ENCODE results near the gene EOGT.

EOGT gene

GRCh38 chr3:69013253-69014021 lies at the start of gene EOGT:
TSS of gene EOGT (minus strand) at chr3:69013684. CDS start at chr3:69009846, 3,838 bp downstream.
- DNase-seq (ENCODE audit: low read depth in 1 of 2, low spot score in 1 of 2), result peak; percentile 65 to 68

DNA sequence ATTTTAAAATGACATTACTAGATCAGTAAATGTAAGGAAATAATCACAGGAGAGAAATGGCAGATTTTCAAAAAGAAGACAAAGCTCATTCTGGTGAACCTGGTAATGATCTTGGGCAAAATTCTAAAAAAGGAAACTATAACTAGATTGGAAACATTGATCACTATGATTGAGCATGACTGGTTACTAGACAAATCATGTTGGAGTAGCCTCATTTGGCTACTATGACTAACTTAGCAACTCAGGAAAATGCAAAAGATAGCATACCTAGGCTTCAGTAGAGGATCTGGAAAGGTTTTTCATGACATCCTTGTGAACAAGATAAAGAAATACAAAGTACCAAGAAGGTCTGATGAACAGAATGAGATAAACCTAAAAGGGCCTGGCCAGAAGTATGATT lies 46.2 kb upstream of the EOGT start:
- no peak for DNase-seq (ENCODE audit: low read depth in 1 of 2, low spot score in 1 of 2)

GRCh38 chr3:69058947-69059224 lies 45.4 kb upstream of the EOGT start:
- DNase-seq (ENCODE audit: low read depth in 1 of 2, low spot score in 1 of 2), result no peak

DNA sequence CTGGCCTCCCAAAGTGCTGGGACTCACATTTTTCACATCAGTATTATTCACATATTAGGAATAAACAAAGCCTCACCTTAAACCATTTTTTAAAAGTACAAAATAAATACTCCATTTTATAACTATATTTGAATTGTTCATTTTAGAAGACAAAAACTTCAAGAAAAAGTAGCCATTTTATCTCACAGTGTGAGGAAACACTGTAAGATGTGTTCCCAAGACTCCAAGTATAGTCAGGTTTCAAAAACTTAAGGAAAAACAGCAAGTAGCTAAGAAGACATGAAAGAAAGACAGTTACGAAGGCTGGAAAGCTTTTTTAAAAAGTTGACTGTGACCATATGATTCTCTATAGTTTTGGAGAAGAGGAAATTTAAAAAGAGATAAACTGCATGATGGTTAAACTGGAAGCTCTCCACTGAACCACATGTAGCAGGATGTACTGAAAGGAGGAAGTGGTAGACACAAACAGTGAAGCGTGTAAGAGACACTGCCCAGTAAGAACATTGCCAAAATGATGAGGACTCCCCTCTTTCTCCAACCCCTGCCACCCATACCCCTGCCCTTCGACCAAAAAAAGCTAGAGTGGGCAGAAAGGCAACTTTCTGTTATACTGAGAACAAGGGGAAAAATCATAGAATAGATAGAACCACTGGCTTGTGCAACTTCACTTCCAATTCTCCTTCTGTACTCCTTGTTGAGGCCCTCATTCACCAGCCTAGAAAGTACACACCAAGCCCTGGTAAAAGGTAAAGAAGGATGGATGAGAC lies 44.9 kb upstream of the EOGT start:
- no peak for DNase-seq (ENCODE audit: low read depth in 1 of 2, low spot score in 1 of 2)

DNA sequence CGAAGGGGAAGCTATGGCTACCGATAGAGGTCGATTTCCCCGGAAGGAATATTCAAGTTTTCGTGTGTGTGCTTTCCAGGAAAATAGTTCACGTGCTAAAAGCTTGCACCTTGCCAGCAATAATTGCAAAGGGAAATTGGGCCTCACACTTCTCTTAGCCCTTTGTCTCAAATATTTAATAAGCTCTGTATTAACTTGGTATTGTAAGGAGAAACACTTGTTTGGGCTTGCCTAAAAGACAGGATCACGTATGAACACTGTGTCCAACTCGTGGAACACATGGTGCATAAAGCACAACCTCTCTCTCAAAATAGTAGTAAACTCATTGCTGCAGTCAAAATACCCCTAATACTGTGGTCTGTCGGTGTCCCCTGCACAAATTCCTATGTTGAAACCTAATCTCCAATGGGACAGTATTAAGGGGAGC lies 39.0 kb upstream of the EOGT start:
- no peak for DNase-seq (ENCODE audit: low read depth in 1 of 2, low spot score in 1 of 2)

- peak; percentile 93 to 95 for DNase-seq (ENCODE audit: low read depth in 1 of 2, low spot score in 1 of 2)
These were observed 38.4 kb upstream of the EOGT start, which contains the start of gene TMF1 for GRCh38 chr3:69051756-69052471. TSS of gene TMF1 (minus strand) at chr3:69052333. CDS start at chr3:69052086, 247 bp downstream.

GRCh38 chr3:69048990-69049389 lies 35.5 kb upstream of the EOGT start:
- no peak for DNase-seq (ENCODE audit: low read depth in 1 of 2, low spot score in 1 of 2)

DNA sequence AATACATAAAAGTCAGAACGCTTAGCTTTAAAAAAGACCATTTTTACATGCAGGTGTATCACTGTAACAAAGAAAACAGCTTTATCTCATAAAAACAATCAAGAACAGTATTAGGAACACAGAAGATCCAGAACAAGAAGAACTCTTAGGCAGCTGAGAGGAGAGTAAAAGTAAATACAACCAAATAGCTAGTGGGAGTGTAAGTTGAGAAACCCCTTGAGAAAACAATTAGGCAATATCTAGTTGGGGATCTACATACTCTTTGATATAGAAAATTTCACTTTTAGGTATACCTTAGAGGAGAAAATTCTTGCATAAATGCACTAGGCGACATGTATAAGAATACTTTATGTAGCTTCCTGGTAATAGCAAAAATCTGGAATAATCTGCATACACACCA lies 31.1 kb upstream of the EOGT start:
- DNase-seq (ENCODE audit: low read depth in 1 of 2, low spot score in 1 of 2), result no peak

- no peak for DNase-seq (ENCODE audit: low read depth in 1 of 2, low spot score in 1 of 2)
These were observed 20.0 kb upstream of the EOGT start for GRCh38 chr3:69033470-69033869.

DNA sequence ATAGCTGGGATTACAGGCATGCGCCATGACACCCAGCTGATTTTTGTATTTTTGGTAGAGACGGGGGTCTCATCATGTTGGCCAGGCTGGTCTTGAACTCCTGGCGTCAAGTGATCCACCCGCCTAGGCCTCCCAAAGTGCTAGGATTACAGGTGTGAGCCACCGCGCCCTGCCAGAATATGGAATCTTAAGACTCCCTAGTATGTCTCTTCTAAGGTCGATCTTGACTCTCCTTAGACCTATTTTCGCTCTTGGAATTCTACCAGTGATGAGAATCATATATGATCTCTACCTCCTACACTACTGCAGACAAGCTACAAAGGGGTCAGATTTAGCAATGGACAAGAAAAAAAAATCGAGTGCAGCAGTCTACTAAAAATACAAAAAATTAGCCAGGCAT lies 19.3 kb upstream of the EOGT start:
- no peak for DNase-seq (ENCODE audit: low read depth in 1 of 2, low spot score in 1 of 2)

- DNase-seq (ENCODE audit: low read depth in 1 of 2, low spot score in 1 of 2), result no peak
These were observed 18.7 kb upstream of the EOGT start for GRCh38 chr3:69032142-69032541.

GRCh38 chr3:69031635-69032034 lies 18.2 kb upstream of the EOGT start:
- no peak for DNase-seq (ENCODE audit: low read depth in 1 of 2, low spot score in 1 of 2)

DNA sequence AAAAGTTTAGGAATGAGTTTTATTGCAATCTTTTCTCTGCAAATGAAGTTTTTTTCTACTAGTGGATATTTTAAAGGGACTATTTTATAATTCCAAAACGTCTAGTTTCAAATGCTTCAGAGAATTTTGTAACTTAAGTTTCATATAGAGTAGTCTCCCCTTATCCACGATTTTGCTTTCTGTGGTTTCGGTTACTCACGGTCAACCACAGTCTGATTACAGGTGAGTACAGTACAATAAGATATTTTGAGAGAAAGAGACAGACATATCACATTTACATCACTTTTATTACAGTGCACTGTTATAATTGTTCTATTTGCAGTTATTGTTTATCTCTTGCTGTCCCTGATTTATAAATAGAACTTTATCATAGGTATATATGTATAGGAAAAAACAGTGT lies 7.4 kb upstream of the EOGT start:
- no peak for DNase-seq (ENCODE audit: low read depth in 1 of 2, low spot score in 1 of 2)

DNA sequence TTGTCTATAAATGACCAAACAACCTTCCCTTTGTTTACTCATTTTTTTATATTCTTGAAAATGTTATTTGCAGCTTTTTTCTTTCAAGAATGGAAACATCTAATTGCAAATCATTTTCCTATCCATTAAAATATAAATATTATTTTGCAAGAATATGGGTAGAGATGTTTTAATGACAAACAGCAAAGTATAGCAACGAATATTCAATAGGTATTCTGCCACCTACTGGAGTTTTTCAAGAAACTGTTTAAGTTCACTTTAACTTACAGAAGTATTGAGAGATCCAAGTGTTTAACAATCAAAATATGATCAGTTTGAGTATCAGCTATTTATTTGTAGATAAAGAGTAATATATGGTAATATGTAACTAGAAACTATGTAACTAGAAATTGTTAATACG lies 6.9 kb upstream of the EOGT start:
- DNase-seq (ENCODE audit: low read depth in 1 of 2, low spot score in 1 of 2), result no peak

- DNase-seq (ENCODE audit: low read depth in 1 of 2, low spot score in 1 of 2), result no peak
These were observed 3.4 kb upstream of the EOGT start for GRCh38 chr3:69016901-69017300.

DNA sequence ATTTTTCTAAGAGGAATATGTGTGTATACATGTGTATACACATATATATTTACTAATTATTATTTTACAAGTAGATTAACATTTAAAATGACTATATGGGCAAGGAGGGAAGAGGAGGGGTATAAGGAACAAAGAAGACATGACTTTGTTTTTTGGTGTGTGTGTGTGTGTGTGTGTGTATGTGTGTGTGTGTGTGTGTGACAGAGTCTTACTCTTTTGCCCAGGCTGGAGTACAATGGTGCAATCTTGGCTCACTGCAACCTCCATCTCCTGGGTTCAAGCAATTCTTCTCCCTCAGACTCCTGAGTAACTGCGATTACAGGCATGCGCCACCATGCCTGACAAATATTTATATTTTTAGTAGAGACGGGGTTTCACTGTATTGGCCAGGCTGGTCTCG lies 2.6 kb upstream of the EOGT start:
- DNase-seq (ENCODE audit: low read depth in 1 of 2, low spot score in 1 of 2), result no peak

DNA sequence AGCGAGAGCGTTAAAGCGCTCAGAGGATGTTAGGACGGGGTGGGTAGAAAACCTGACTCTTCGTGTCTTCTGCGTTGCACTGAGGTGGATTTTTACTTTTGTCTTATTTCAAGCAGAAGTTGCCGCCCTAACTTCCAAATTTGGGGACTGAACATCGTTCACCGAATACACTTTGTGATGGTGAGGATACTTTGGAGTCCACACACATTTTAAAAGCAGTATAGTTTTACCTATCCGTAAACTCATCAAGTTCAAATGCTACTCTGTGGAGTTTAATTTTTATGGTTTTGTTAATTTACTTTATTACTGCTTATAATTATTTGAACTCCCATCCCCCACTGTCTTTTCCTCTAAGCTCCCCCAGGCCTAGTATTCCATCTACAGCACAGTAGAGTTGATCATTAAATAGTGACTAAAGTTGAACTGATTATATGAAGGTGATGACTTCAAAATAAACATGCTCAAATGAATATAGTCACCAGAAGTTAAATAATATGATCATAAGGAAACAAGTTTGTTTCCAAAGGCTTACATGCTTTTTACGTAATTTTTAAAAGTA lies 617 bp upstream of the EOGT start:
- no peak for DNase-seq (ENCODE audit: low read depth in 1 of 2, low spot score in 1 of 2)

GRCh38 chr3:69012800-69013252 lies 658 bp downstream of the EOGT start:
- DNase-seq (ENCODE audit: low read depth in 1 of 2, low spot score in 1 of 2), result no peak

DNA sequence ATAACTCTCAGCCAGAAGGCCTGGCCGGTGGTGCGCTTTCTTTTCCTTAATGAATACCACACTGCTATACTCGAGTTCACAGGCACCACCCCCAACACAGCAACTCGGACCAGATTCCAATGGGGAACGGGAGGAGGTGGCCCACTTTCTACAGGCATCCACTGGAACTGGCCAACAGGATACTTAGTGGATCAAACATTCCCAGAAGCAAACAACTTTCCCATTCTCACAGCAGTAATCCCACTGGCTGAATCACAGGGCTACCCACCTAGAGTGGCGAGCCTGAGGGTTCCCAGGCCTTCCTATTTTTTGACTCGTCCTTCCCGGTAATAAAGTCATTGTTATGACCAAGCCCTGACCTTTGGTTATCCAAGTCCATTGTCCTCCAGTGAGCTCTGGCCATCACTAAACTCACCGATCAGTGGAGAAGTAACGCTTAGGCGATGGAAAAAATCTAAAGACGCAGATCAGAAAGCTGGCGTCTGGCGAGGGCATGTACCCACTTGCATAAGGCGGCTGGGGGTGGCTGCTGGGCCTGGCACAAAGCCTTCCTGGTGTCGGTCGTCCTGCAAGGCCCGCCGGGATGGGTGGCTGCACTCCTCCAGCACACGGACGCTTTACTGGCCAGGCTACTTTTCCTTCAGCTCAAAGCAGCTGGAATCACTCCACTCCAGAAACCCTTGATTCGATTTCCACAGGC lies 1.2 kb downstream of the EOGT start:
- no peak for DNase-seq (ENCODE audit: low read depth in 1 of 2, low spot score in 1 of 2)

DNA sequence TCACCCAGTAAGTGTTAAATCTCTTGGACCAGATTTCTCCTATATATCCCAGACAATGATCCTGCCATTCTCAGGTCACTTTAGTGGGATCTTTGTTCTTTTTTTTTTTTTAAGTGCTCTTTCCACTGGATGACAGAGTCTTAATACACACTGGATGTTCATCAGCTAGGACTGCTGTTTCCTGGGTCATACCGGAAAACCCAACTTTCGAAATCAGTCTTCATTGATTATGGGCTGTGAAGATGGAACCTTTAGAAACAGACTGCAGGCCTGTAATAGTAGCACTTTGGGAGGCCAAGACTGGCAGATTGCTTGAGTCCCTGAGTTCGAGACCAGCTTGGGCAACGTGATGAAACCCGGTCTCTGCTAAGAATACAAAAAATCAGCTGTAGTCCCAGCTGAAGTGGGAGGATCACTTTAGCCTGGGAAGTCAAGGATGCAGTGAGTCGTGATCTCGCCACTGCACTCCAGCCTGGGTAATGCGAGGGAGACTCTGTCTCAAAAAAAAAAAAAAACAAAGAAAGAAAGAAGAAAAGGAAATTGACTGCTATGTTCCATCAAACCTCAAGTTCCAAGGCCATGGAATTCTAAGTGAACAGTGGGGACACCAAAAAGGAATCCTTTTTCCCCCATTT lies 2.3 kb downstream of the EOGT start:
- DNase-seq (ENCODE audit: low read depth in 1 of 2, low spot score in 1 of 2), result no peak

Measured in activated T-helper 1 cell treated with anti-CD3 and anti-CD28 coated beads, Interleukin-2, amount 50 U/mL, for 16 hours (primary cell).